GM21515 (cell line): ENCODE results near the gene MICALL1.
"Not testable (repeated sequence)": the region's sequence is repeated elsewhere in the genome, so short reads cannot be mapped to it uniquely, and the experiment has no call there.

Experiments
- ATAC-seq: cut with Tn5 transposase; IDR thresholded peaks from one replicate; pipeline ENCODE4 v1.9.1; 2021; ENCODE audit not compliant: unreplicated experiment

The MICALL1 gene

GRCh38 chr22:37929390-37929789 lies 23.3 kb downstream of the MICALL1 start:
- ATAC-seq = no peak

GRCh38 chr22:37930270-37930951 lies 24.3 kb downstream of the MICALL1 start:
- no peak for ATAC-seq

GRCh38 chr22:37930952-37931440 lies 24.9 kb downstream of the MICALL1 start:
- no peak for ATAC-seq

GRCh38 chr22:37931893-37932389 lies 25.8 kb downstream of the MICALL1 start:
- no peak for ATAC-seq

GRCh38 chr22:37932401-37932800 lies 26.3 kb downstream of the MICALL1 start:
- ATAC-seq = no peak

- no peak for ATAC-seq
Observed at GRCh38 chr22:37932821-37933578, 26.9 kb downstream of the MICALL1 start.

GRCh38 chr22:37933711-37934376 lies 27.7 kb downstream of the MICALL1 start:
- no peak for ATAC-seq

GRCh38 chr22:37940698-37941376 lies 34.7 kb downstream of the MICALL1 start:
- no peak for ATAC-seq

GRCh38 chr22:37942133-37942532 lies 36.0 kb downstream of the MICALL1 start:
- ATAC-seq = no peak

GRCh38 chr22:37943136-37943824 lies 37.2 kb downstream of the MICALL1 start:
- no peak for ATAC-seq

- no peak for ATAC-seq
Observed at GRCh38 chr22:37943825-37944198, 37.7 kb downstream of the MICALL1 start.

- not testable (repeated sequence) for ATAC-seq
Observed at GRCh38 chr22:37944423-37944822, 38.3 kb downstream of the MICALL1 start.

- not testable (repeated sequence) for ATAC-seq
Observed at GRCh38 chr22:37947142-37947795, 41.2 kb downstream of the MICALL1 start.

GRCh38 chr22:37951305-37951704 lies 45.2 kb downstream of the MICALL1 start:
- no peak for ATAC-seq

- not testable (repeated sequence) for ATAC-seq
Observed at GRCh38 chr22:37952629-37953028, 46.5 kb downstream of the MICALL1 start.

- ATAC-seq = peak; percentile 23
Observed at GRCh38 chr22:37953062-37953436, 47.0 kb downstream of the MICALL1 start.

- ATAC-seq = peak; percentile 78
Observed at GRCh38 chr22:37953437-37954179, 47.5 kb downstream of the MICALL1 start, which contains the start of the genes C22orf23 and POLR2F. Gene C22orf23 (minus strand): TSS chr22:37953601. CDS start chr22:37953149, 452 bp downstream. Gene POLR2F (plus strand): TSS chr22:37953699. CDS start chr22:37953788, 89 bp downstream.

GRCh38 chr22:37954686-37955085 lies 48.6 kb downstream of the MICALL1 start:
- no peak for ATAC-seq

- ATAC-seq = not testable (repeated sequence)
Observed at GRCh38 chr22:37955825-37956397, 49.8 kb downstream of the MICALL1 start.
